DMS 273 (cell line): Measurements from ENCODE around the gene VMAC.
A peak's percentile ranks its signal among the peaks of the same experiment; 100 is the strongest.

ENCODE experiments used
- DNase-seq: peaks from one replicate; lab custom pipeline; 2025; ENCODE audit not compliant: unreplicated experiment; lab: John Stamatoyannopoulos, UW

The VMAC gene

GRCh38 chr19:5927441-5927821 is 22.8 kb downstream of the VMAC start:
- DNase-seq: no peak

- no peak for DNase-seq
Measured at GRCh38 chr19:5929179-5929578, 24.5 kb downstream of the VMAC start.

- no peak for DNase-seq
Measured at GRCh38 chr19:5929625-5930024, 25.0 kb downstream of the VMAC start.

GRCh38 chr19:5931251-5931650 is 26.6 kb downstream of the VMAC start:
- DNase-seq: no peak

- DNase-seq: no peak
Measured at GRCh38 chr19:5932146-5932545, 27.5 kb downstream of the VMAC start.

GRCh38 chr19:5932609-5933262 is 28.1 kb downstream of the VMAC start:
- DNase-seq: no peak

- no peak for DNase-seq
Measured at GRCh38 chr19:5933391-5934068, 28.9 kb downstream of the VMAC start.

- no peak for DNase-seq
Measured at GRCh38 chr19:5934069-5934401, 29.4 kb downstream of the VMAC start.

- DNase-seq: peak; percentile 91
Measured at GRCh38 chr19:5934774-5935472, 30.3 kb downstream of the VMAC start.

- peak; percentile 80 for DNase-seq
Measured at GRCh38 chr19:5935473-5936291, 31.0 kb downstream of the VMAC start.

GRCh38 chr19:5936292-5936592 is 31.6 kb downstream of the VMAC start:
- no peak for DNase-seq

- no peak for DNase-seq
Measured at GRCh38 chr19:5937550-5937949, 32.9 kb downstream of the VMAC start.

- no peak for DNase-seq
Measured at GRCh38 chr19:5940260-5941208, 35.9 kb downstream of the VMAC start.

- no peak for DNase-seq
Measured at GRCh38 chr19:5941673-5942072, 37.0 kb downstream of the VMAC start.

GRCh38 chr19:5943045-5943444 is 38.4 kb downstream of the VMAC start:
- DNase-seq: no peak

GRCh38 chr19:5943623-5944022 is 39.0 kb downstream of the VMAC start:
- no peak for DNase-seq

- DNase-seq: no peak
Measured at GRCh38 chr19:5947435-5947834, 42.8 kb downstream of the VMAC start.

GRCh38 chr19:5948752-5949564 is 44.3 kb downstream of the VMAC start:
- no peak for DNase-seq

GRCh38 chr19:5949792-5950305 is 45.2 kb downstream of the VMAC start:
- peak; percentile 31 for DNase-seq

- DNase-seq: no peak
Measured at GRCh38 chr19:5950741-5951140, 46.1 kb downstream of the VMAC start.
